GM21423 (cell line): ENCODE measurements around the gene AGAP1.

ENCODE experiments used
- ATAC-seq: cut with Tn5 transposase; IDR thresholded peaks from one replicate; pipeline ENCODE4 v1.9.1; 2021; ENCODE audit warnings: mild to moderate bottlenecking, moderate library complexity; ENCODE audit not compliant: unreplicated experiment

AGAP1 gene

DNA sequence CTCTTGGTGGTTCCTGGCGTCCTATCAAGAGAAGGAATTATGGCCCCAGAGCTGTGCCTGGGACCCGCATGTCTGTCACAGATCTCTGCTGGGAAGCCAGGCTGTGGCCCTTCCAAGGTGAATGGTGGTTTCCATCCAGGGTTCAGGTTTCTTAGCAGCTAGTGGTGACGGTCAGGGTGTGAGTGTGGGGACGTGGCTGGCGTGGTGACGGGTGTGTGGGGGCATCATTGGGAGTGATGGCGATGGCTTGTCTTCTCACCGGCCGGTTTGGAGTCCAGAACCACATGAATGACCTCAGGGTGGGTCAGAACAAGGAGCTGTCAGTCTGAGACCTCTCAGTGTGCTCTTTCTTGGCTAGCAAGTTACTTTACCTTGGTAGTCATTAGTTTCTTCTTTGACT, 52.6 kb downstream of the AGAP1 start:
- no peak for ATAC-seq

DNA sequence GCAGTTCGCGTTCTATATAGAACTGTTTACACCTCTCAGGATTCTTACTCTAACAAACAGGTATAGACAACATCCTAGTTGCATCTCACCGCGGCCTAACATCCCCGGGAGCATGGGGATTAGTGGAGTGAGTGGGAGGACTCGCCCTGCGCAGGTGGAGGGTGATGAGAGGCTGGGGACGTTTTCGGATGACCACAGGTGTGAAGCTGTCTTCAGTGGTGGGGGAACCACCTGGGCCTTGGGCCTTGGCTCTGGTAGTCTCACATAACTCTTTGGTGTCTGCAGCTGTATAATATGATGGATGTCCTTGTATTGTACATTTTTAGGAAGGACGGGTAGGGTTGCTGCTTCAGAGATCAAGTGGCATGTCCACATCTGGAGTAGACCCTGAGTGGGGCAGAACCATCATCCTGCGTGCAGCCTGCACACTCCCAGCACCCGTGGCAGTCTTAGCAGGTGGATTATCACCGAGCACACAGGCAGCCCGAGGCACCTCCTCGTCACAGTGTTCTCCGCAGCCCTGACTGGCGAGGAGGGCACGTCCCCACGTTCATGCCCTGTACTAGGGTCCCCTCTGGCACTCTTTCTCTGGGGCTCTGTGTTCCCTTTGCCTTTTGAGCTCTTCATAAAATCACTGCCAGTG, 56.0 kb downstream of the AGAP1 start:
- ATAC-seq = no peak

DNA sequence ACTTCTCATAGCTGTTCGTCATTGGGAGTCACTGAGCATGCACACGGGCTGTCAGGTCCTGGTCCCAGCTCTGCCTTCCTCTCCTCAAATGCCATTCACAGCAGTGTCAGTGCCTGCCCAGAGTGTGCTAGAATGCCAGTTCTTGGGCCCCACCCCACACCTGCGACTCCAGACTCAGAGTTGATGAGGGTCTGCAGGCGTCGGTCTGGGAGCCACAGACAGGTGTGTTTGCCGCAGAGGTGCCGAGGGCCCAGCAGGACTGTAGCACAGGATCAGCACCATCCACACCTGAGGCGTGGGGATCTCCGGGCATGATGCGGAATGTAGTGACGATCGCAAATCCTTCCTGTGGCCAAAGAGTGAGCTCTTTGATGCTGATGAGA, 56.5 kb downstream of the AGAP1 start:
- no peak for ATAC-seq

DNA sequence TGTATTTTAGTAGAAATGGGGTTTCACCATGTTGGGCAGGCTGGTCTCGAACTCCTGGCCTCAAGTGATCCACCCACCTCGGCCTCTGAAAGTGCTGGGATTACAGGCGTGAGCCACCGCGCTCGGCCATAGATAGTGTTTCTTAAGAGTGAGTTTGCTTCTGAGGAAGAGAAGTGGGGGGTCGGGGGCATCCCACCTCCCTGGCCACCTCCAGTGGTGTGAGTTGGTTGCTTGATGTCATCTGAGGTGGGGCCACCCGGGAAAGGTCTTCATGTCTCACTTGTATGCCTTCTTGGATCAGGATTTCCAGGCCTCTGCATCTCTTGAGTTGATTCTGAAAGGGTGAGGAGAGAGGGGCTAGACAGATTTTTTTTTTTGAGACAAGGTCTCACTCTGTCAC, 57.1 kb downstream of the AGAP1 start:
- no peak for ATAC-seq

DNA sequence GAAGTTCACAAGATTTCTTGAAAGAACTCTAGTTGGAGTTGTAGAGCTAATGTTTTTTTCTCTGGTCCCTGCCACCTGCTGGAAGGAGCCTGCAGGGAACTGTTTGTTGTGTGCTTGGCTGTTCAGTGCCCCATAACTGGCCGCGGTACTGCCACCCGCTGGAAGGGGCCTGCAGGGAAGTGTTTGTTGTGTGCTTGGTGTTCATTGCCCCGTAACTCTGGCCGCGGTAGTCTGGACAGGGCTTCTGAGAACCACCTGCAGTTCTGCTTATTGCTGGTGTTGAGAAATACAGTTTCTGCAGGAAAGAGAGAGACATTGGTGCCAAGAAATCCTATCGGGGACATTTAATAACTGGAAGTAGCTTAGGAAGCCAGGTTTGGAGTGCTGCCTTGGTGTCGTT, 58.1 kb downstream of the AGAP1 start:
- no peak for ATAC-seq

DNA sequence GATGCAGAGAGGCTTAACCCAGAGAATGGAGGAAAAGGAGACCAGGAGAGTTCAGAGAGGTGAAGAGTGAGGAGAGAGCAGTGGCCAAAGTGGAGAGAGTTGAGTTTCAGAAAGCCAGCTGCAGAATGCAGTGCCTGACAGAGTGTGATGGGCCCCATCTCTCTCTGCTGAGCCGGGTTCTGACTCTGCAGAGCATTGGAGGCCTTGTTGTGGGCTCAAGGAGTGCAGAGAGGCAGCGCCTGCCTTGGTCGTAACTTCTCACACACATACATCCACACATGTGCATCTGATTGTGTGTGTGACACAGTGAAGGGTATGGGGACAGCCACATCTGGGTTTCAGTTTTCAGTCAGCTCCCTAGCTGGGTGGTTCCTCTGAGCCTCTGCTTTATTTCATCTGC, 58.8 kb downstream of the AGAP1 start:
- ATAC-seq = no peak

DNA sequence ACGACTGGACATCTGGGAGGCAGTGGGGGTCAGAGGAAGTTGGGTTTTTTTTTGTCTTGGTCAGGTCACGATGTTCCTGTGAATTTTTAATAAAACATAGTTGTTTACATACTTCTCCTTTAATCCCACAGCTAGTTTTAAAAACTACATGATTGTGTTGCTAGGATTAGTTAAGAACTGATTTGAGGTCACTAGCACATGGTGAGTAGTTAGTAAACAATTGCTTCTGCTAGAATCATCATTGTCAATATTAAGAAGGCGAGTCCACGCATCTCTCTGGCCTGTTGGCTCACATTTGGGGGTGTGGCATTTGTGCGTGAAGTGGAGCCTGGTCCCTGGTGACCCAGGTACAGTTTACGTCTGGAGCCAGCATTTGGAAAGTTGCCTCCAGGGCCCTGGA, 59.4 kb downstream of the AGAP1 start:
- no peak for ATAC-seq

DNA sequence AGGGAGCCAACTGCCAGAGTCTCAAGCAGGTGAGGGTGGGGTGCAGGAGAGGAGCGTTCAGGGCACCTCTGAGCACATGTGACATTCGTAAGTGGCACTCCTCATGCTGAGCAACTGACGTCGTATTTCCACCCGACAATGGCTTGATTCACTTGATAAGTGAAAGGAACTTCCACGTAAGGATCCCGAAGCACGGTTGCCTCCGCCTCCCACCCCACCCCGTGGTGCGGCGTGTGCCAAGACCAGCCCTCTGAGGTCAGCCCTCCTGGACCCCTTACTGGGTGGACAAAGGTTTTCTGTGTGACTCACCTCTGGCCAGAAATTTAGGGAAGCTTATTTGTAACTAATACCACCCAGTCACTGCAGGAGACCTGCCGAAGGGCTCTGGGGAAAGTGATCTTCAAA, 59.9 kb downstream of the AGAP1 start:
- ATAC-seq = no peak

DNA sequence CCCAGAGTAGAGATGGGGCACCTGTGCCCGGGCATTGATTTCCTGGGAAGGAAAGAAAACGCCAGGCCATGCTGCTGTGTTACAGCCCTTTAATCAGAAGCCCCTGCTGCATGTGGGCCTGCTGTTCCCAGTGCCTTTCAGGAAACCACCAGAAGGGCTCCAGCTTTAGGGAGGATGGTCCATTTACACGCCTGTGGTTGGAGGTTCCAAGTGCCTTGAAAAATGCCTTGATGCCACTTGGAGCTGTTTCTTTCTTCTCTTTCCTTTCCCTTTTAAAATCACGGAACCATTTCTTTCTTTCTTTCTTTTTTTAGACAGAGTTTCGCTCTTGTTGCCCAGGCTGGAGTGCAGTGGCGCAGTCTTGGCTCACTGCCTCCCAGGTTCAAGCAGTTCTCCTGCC, 60.5 kb downstream of the AGAP1 start:
- no peak for ATAC-seq

DNA sequence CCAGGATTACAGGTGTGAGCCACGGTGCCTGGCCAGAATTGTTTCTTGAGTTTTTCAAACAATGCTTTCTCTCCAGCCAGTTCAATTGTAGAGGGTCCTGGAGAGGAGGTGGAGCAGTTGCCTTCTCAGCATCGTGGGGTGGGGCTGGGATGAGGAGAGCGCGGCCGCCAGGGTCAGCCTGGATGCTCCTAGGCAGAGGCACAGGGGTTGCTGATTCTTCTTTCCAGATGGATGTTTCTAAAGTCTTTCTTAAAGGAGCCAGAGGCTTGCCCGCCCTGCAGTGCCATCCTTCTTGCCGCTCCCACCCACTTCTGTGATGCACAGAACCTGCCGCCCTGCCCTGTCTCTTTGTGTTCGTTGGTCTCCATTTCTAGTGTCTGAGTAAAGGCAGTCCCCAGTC, 61.1 kb downstream of the AGAP1 start:
- ATAC-seq = no peak

DNA sequence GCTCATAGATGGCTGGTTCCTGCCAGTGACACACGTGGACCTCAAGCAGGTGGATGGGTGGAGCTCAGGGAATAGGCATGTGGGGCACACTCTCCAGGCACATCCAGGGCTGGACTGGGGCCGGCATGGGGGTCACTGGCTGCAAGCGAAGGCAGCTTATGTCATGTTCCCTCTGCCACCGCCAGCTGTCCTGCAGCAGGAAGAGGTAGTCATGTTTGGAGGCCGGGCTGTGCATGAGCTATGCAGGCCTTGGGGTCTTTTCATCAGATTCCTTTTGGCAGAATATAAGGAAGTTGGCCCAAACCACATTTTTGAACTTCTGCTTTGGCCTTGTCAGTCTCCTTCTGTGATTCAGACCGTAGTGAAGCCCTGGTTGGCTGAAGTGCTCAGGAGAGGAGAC, 61.5 kb downstream of the AGAP1 start:
- no peak for ATAC-seq

DNA sequence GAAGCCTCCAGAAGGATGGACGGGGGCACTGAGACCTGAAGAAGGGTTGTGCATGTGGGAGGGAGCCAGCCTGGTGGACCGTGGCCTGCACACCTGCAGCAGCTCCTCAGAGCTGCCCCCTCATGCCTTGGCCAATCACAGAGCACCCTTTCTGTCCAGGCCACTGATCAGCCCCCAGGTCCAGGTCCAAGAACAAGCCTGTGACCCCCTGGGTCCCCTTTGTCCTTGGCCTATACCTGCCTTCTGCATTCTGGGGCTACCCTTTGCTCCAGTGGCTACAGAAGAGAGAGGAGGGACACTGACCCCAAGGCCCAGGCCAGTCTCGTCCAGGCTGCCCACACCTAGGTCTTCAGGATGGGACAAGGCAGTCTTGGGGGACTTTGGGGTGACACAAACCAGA, 62.2 kb downstream of the AGAP1 start:
- no peak for ATAC-seq

DNA sequence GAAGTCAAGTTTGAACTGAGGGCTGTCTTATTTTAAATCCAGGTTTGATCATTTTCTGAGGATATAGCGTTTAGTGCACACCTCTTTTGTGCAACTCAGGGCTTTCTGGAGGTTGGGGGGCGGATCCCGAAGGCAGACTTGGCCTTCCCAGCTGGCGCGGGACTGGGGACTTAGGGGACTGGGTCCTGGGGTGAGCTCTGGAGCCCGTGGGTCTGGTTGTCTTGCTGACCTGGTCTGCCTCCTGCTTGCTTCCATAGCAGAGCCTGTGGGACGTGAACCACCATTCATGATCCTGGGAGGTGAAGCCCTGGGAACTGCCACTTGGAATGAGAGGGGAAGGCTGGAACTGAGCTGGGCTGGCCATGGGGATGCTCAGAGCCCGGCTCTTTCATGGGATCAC, 63.1 kb downstream of the AGAP1 start:
- no peak for ATAC-seq

DNA sequence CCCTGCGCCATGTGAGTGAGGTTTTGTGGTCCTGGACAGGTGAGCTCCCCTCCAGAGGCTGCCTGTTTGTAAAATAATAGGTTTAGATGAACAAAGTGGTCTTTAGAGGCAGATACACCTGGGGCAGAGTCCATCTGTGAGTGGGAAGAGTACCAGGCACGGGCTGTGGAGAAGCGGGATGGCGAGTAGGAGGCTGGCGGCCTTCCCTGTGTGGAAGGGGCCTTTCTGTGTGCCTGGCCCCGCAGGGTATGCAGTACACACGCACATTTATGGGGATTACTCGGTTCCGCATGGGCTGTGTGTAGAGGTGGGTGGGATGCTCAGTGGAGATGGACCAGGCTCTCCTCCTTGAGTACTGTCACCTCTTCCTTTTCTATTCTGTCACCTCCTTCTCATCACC, 64.1 kb downstream of the AGAP1 start:
- no peak for ATAC-seq

DNA sequence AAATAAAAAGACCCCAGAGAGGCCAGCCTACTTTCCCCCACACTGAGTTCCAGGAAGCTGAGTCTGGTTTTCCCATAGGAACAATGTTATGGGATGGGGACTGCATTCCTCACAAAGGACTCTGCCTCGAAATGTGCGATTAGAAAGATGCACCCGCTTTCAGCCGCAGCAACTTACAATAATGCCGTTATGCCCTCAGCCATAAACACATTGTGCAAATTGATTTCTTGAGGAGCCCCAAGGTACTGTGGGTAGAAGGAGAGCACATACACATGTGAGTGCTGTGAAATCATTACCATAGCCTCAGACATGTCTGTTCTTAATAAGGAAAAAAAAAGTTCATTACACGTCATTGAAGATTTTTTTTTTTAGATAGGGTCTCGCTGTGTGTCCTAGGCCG, 64.7 kb downstream of the AGAP1 start:
- no peak for ATAC-seq

DNA sequence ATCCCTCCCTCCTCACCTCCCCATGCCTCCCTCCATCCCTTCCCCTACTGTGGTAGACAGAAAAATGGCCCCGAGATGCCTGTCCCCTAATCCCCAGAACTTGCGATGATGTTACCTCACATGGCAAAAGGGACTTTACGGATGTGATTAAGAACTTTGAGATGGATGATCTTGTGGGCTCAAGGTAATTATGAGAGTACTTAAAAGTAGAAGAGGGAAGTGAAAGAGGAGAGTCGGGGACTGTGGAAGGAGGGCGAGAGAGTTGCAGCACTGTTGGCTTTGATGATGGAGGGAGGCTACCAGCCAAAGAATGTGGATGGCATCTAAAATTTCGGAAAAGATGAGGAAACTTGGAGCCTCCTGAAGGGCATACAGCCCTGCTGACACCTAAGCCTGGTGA, 66.5 kb downstream of the AGAP1 start:
- no peak for ATAC-seq

DNA sequence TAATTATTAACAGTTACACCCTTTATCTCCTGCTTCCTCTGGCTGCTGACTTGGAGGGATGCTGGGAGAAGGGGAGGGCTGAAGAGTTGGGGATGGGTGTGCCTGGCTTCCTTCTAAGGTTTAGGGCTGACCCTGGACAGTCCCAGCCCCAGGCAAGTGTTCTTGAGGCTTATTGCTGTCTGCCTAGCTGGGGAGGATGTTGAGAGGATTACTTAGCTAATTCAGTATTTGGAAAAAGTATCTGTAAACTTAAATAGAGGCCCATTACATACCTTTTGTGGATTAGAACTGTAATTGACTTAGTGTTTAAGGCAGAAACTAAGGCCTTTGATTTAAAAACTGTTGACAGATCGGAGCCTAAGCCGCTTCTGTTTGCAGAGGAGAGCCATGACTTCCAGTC, 67.6 kb downstream of the AGAP1 start:
- no peak for ATAC-seq

DNA sequence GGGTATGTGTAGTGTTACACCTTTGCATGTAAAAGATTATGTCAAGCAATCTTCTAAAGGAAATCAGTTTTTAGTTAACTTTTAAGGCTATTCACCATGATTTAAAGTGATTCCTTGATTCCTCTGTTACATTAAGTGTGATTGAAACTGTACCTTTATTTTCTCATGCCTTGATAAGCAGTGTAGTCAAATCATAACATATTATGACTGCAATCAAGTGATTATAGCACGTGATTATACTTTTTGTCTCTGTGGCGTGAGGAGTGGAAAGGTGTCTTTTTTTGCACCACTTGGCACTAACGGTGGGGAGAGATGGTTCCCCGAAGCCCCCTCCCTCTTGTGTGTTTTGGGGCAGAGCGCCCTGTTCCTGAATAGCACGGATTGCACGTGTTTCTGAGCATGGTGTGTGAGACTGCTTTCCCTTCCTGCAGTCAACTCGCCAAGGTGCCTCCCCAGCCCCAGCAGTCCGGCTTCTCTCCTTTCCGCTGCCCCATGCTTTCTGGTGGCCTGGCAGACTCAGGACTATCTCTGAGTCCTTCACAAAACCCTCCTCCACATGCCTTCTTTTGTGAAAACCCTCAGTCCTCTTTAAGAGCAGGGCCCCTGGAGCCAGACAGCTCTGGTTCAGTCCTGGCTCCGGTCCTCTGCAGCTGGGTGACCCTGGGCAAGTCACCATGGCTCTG, 68.4 kb downstream of the AGAP1 start:
- ATAC-seq = no peak

DNA sequence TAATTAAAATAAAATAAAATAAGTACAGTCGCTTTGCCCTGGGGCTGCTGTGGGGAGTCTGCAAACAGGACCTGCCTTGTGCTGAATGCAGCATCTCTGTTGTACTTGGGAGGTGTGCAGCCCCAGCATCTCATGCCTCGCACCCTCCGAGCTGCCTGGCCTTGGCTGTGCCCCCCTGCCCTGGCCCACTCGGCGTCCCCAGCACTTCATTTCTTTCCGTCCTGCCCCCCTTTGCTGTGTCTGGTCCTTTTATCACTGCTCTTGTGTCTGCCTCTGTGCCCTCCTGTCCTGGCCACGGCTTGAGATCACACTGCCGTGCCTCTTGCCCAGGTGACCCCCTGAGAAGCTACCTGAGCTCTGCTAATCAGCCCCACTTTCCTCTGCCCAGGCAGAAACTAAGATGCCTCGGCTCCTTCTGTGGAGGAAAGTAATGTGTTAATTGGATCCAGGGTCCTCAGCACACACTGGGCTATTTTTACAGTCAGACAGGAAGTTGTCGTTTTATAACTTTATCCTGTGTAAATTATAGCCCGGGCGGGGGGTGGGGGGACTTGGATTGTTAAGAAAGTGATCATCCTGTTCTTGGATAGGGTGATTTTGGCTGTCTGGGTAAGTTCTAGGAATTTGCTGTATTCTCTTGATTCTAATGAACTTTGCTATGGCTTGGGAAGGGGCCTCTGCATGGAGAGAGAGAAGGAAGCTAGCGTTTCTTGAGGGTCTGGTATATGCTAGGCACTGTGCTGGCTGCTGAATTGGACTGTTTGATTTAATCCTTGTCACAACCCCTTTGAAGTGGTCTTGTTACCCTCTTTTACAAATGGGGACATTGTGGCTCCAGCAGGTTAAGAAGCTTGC, 69.4 kb downstream of the AGAP1 start:
- ATAC-seq = no peak

DNA sequence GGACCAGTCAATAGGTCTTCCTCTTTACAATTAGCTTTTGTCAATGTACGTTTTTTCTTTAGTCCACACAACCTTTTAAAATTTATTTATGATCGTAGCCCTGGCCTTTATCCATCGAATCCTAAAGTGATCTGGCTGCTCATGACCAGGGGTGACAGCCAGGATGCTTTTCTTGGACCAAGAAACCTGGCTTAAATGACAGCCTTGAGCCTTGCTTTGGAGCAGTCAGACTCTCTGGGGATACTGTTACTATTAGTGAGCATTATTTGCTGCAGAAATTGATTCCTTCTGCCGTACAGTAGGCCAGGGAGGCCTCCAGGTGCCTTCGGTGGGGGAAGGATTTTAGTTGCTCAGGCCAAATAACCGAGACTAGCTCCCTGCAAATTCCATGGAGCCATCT, 70.2 kb downstream of the AGAP1 start:
- ATAC-seq = no peak

DNA sequence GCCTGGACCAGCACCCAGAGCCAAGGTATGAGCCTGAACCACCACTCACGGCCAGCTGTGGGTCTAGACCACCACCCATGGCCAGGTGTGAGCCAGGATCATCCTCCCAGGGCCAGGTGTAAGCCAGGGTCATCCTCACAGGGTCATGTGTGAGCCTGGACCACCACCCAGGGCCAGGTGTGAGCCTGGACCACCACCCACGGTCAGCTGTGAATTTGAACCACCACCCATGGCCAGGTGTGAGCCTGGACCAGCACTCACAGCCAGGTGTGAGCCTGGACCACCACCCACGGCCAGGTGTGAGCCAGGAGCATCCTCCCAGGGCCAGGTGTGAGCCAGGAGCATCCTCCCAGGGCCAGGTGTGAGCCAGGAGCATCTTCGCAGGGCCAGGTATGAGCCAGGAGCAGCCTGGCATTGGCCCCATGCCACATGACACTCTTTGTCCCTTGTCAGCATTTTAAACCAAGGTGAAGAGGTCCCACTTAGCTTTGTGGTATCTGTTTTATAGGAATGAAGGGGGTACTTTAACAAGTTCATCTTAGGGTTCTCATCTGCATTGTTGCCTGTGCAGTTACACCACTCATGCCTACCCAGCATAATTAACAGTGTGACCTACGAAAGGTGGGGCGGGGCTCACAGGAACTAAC, 71.2 kb downstream of the AGAP1 start:
- ATAC-seq = no peak

DNA sequence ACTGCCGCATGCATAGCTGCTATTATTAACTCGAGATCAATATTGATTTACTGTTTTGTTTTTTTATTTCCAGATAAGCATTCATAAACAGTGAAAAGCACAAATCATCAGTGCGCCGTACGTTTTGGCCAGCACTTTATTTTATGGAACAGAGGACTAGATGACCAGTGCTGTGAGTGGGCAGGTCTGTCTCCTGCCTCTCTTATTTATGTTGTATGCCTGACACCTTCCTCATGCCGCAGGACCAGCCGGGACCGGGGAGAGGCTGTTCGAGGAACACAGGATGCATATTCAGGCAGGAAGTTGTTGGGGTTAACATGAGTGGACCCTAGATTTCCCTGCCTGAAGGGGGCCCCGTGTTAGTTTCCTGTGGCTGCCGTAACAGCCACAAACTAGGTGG, 72.6 kb downstream of the AGAP1 start:
- ATAC-seq = no peak
